Measurements from ENCODE around the gene PRKG2.
"Not testable (repeated sequence)": the region's sequence is repeated elsewhere in the genome, so short reads cannot be mapped to it uniquely, and the experiment has no call there.

Gene PRKG2

GRCh38 chr4:81214881-81215868 lies at the start of gene PRKG2:
Gene PRKG2, minus strand, starts transcription at chr4:81215222. Its CDS starts 10,175 bp downstream, at chr4:81205047.
- DNase-seq (ENCODE audit: low read depth in 1 of 2, low spot score in 1 of 2): no peak

- DNase-seq (ENCODE audit: low read depth in 1 of 2, low spot score in 1 of 2): no peak
Measured at GRCh38 chr4:81260443-81261101, 45.5 kb upstream of the PRKG2 start.

GRCh38 chr4:81258841-81259550 lies 44.0 kb upstream of the PRKG2 start:
- no peak for DNase-seq (ENCODE audit: low read depth in 1 of 2, low spot score in 1 of 2)

GRCh38 chr4:81257816-81258215 lies 42.8 kb upstream of the PRKG2 start:
- no peak for DNase-seq (ENCODE audit: low read depth in 1 of 2, low spot score in 1 of 2)

- no peak for DNase-seq (ENCODE audit: low read depth in 1 of 2, low spot score in 1 of 2)
Measured at GRCh38 chr4:81257021-81257420, 42.0 kb upstream of the PRKG2 start.

GRCh38 chr4:81256059-81256970 lies 41.3 kb upstream of the PRKG2 start:
- DNase-seq (ENCODE audit: low read depth in 1 of 2, low spot score in 1 of 2): no peak

- no peak for DNase-seq (ENCODE audit: low read depth in 1 of 2, low spot score in 1 of 2)
Measured at GRCh38 chr4:81255524-81255923, 40.5 kb upstream of the PRKG2 start.

GRCh38 chr4:81250430-81250829 lies 35.4 kb upstream of the PRKG2 start:
- DNase-seq (ENCODE audit: low read depth in 1 of 2, low spot score in 1 of 2): no peak

GRCh38 chr4:81245218-81246009 lies 30.4 kb upstream of the PRKG2 start:
- DNase-seq (ENCODE audit: low read depth in 1 of 2, low spot score in 1 of 2): no peak

- no peak for DNase-seq (ENCODE audit: low read depth in 1 of 2, low spot score in 1 of 2)
Measured at GRCh38 chr4:81237791-81238190, 22.8 kb upstream of the PRKG2 start.

- DNase-seq (ENCODE audit: low read depth in 1 of 2, low spot score in 1 of 2): no peak
Measured at GRCh38 chr4:81235982-81236749, 21.1 kb upstream of the PRKG2 start.

GRCh38 chr4:81227968-81228367 lies 12.9 kb upstream of the PRKG2 start:
- no peak for DNase-seq (ENCODE audit: low read depth in 1 of 2, low spot score in 1 of 2)

- DNase-seq (ENCODE audit: low read depth in 1 of 2, low spot score in 1 of 2): no peak
Measured at GRCh38 chr4:81227138-81227537, 12.1 kb upstream of the PRKG2 start.

- no peak for DNase-seq (ENCODE audit: low read depth in 1 of 2, low spot score in 1 of 2)
Measured at GRCh38 chr4:81225252-81225651, 10.2 kb upstream of the PRKG2 start.

- DNase-seq (ENCODE audit: low read depth in 1 of 2, low spot score in 1 of 2): not testable (repeated sequence)
Measured at GRCh38 chr4:81222082-81222472, 7.1 kb upstream of the PRKG2 start.

- DNase-seq (ENCODE audit: low read depth in 1 of 2, low spot score in 1 of 2): no peak
Measured at GRCh38 chr4:81221303-81222081, 6.5 kb upstream of the PRKG2 start.

GRCh38 chr4:81220271-81220670 lies 5.2 kb upstream of the PRKG2 start:
- DNase-seq (ENCODE audit: low read depth in 1 of 2, low spot score in 1 of 2): no peak

- DNase-seq (ENCODE audit: low read depth in 1 of 2, low spot score in 1 of 2): no peak
Measured at GRCh38 chr4:81218206-81218605, 3.2 kb upstream of the PRKG2 start.

All from activated CD4-positive, alpha-beta T cell treated with anti-CD3 and anti-CD28 coated beads, Interleukin-2, amount 50 U/mL, for 24 hours (primary cell).